GM10266 (cell line): Measurements from ENCODE around the gene PCYT2.

Experiments
- DNase-seq: peaks from one replicate; pipeline ENCODE4 v3.0.0; 2012; ENCODE audit errors: extremely low spot score
- TF ChIP-seq, protein P1 (sequence below): IDR thresholded peaks from 2 replicates; pipeline ENCODE4 v1.5.1; 2012; ENCODE audit warnings: mild to moderate bottlenecking, low read depth; ENCODE audit not compliant: control insufficient read depth, insufficient read depth; ENCODE audit errors: missing control alignments

PCYT2 gene

GRCh38 chr17:81895400-81895799, 15.8 kb downstream of the PCYT2 start:
- TF ChIP-seq, protein P1, sequence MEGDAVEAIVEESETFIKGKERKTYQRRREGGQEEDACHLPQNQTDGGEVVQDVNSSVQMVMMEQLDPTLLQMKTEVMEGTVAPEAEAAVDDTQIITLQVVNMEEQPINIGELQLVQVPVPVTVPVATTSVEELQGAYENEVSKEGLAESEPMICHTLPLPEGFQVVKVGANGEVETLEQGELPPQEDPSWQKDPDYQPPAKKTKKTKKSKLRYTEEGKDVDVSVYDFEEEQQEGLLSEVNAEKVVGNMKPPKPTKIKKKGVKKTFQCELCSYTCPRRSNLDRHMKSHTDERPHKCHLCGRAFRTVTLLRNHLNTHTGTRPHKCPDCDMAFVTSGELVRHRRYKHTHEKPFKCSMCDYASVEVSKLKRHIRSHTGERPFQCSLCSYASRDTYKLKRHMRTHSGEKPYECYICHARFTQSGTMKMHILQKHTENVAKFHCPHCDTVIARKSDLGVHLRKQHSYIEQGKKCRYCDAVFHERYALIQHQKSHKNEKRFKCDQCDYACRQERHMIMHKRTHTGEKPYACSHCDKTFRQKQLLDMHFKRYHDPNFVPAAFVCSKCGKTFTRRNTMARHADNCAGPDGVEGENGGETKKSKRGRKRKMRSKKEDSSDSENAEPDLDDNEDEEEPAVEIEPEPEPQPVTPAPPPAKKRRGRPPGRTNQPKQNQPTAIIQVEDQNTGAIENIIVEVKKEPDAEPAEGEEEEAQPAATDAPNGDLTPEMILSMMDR, result no peak
- DNase-seq, result no peak

DNA sequence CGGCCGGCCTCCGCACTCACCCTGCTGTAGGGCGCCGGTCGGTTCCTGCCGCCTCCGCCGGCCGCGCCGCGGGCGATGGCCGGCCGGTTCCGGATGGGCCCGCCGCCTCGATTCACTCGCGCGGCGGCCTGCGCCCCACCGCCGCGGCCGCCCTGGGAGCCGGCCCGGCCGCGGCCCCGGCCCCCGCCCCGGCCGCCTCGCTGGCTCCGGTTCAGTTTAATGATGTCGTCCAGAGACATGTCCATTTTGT, 20.0 kb downstream of the PCYT2 start:
- TF ChIP-seq, protein P1, result no peak
- no peak for DNase-seq

GRCh38 chr17:81890447-81891302, 20.5 kb downstream of the PCYT2 start:
- no peak for DNase-seq
- TF ChIP-seq, protein P1, result no peak

- TF ChIP-seq, protein P1, result no peak
- no peak for DNase-seq
Observed at GRCh38 chr17:81889602-81890001, 21.6 kb downstream of the PCYT2 start.

GRCh38 chr17:81888988-81889595, 22.1 kb downstream of the PCYT2 start:
- no peak for DNase-seq
- TF ChIP-seq, protein P1, result no peak

- TF ChIP-seq, protein P1, result no peak
- DNase-seq, result no peak
Observed at GRCh38 chr17:81888105-81888987, 22.9 kb downstream of the PCYT2 start.

DNA sequence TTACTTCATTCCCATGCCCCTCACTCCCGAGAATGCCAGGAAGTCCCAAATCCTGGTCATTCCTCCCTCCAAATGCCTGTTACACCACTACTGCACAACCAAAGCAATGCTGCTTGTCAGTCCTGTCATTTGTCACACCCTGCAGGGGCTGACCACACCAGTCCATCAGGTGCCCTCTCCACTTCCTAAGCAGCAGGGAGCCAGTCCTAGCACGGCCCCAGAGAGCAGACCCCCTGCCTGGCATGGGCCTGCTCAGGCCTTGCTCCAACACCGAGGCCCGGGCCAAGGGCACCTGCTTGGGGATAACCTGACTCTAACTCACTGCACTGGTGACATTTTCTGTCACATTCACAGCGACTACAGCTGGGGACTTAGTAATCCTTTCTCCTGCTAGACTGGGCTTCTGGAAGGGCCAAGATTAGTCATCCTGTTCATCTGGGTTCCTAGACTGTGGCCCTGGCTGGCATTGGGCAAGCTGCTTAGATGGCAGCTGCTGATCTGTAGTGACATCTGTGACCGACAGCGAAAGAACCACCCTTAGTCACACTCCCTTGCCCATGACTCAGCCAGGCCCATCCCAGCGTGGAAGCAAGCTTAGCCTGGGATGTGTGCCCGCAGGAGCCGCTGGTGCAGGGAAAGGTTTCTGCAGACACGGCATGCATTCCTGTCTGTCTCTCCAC, 25.2 kb downstream of the PCYT2 start:
- TF ChIP-seq, protein P1, result no peak

More for the DNA sequence above, 25.2 kb downstream of the PCYT2 start:
- DNase-seq, result no peak
